Measurements from ENCODE around the gene ODF2. TPM values are rescaled to one million over a fixed set of nuclear protein-coding genes. Genes with fewer than 3 reads are reported as not detected.

ODF2 gene
- total and polyA plus RNA-seq, 2 donors (not counting 3 experiments of a cell fraction or from before 2014, with no cell fraction given) = 16.7 to 49.5 TPM

- peak overlapping the region; percentile 74 for H3K27ac ChIP-seq (ENCODE audit: insufficient read depth, low read depth, low read length)
- BruUV-seq (replicated peaks) = no TSS peak
- FAIRE-seq (no peak), DNase-seq (ENCODE audit: low read depth, low spot score) (no peak)
- peaks cover 3% of the 10 kb centered on the region for H4K20me1 ChIP-seq (replicated peaks; ENCODE audit: control insufficient read depth, extremely low read depth, insufficient read depth, low read length)
- no peaks in the 10 kb centered on the region for H3K9me1 ChIP-seq (replicated peaks; ENCODE audit: control insufficient read depth, extremely low read depth, insufficient read depth, low read length)
- TF ChIP-seq JUN (IDR thresholded peaks at IDR 0.05; ENCODE audit: borderline replicate concordance, insufficient read depth, insufficient read length, low read depth) (no peak), FOS (IDR thresholded peaks at IDR 0.05; ENCODE audit: borderline replicate concordance, insufficient read depth, low read length) (no peak), POLR2A (IDR thresholded peaks at IDR 0.05; ENCODE audit: low read depth, low read length) (no peak), EZH2 (IDR thresholded peaks at IDR 0.05; ENCODE audit: borderline replicate concordance, low read depth, low read length, severe bottlenecking) (no peak), GATA2 (IDR thresholded peaks at IDR 0.05; ENCODE audit: insufficient read depth, insufficient read length, low read depth, low read length) (no peak), POLR2AphosphoS5 (IDR thresholded peaks at IDR 0.05; ENCODE audit: insufficient read depth, low read depth, low read length) (no peak), MYC (IDR thresholded peaks at IDR 0.05; ENCODE audit: low read depth, low read length) (no peak)
- TF ChIP-seq, protein P1, sequence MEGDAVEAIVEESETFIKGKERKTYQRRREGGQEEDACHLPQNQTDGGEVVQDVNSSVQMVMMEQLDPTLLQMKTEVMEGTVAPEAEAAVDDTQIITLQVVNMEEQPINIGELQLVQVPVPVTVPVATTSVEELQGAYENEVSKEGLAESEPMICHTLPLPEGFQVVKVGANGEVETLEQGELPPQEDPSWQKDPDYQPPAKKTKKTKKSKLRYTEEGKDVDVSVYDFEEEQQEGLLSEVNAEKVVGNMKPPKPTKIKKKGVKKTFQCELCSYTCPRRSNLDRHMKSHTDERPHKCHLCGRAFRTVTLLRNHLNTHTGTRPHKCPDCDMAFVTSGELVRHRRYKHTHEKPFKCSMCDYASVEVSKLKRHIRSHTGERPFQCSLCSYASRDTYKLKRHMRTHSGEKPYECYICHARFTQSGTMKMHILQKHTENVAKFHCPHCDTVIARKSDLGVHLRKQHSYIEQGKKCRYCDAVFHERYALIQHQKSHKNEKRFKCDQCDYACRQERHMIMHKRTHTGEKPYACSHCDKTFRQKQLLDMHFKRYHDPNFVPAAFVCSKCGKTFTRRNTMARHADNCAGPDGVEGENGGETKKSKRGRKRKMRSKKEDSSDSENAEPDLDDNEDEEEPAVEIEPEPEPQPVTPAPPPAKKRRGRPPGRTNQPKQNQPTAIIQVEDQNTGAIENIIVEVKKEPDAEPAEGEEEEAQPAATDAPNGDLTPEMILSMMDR (IDR thresholded peaks at IDR 0.05; ENCODE audit: extremely low read depth in 1 of 2, insufficient read depth in 1 of 2, low read depth in 1 of 2, low read length in 2 of 2) = no peak
- TF ChIP-seq, protein P2, sequence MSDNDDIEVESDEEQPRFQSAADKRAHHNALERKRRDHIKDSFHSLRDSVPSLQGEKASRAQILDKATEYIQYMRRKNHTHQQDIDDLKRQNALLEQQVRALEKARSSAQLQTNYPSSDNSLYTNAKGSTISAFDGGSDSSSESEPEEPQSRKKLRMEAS (IDR thresholded peaks at IDR 0.05; ENCODE audit: insufficient read depth, insufficient read length) = no peak
- peaks cover 27% of the 10 kb centered on the region for H3K79me2 ChIP-seq (ENCODE audit: control insufficient read depth, insufficient read depth, low read length)
- peaks cover 31% of the 10 kb centered on the region for H3K4me1 ChIP-seq (ENCODE audit: control insufficient read depth, extremely low read depth, insufficient read depth, low read length)
- H3K27me3 ChIP-seq (ENCODE audit: control insufficient read depth in 2 of 2, insufficient read depth in 2 of 2, low read length in 2 of 2) = no peaks in the 10 kb centered on the region
- H2AFZ ChIP-seq (ENCODE audit: low read depth, low read length) = peak overlapping the region; percentile 70
- no peak overlapping the region for H3K4me2 ChIP-seq (ENCODE audit: insufficient read depth, low read length)
- H3K9ac ChIP-seq (replicated peaks; ENCODE audit: extremely low read depth, insufficient read depth, low read length) = no peak overlapping the region
- no peaks in the 10 kb centered on the region for H3K36me3 ChIP-seq (ENCODE audit: control insufficient read depth in 2 of 2, extremely low read depth in 1 of 2, insufficient read depth in 2 of 2, low read length in 2 of 2)
- intact Hi-C loops (cut with micrococcal nuclease) = loop anchor here (2.0 to 10.0 kb wide), 5 partner anchors 15 to 255 kb away; partner anchors contain the start of gene SET
- dilution Hi-C loops (cut with MboI; ENCODE audit: extremely low pct_ligation_motif_present, low sequenced_read_pairs) = no loop called here
- ChIA-PET POLR2A (interaction anchor here (0.6 to 3.0 kb wide), 3 partner anchors 8 to 103 kb away, joined by 3 to 8 read pairs (median 3); no protein-coding TSS in a partner anchor), CTCF (interaction anchor here (1.0 to 3.3 kb wide), 8 partner anchors 9 to 130 kb away, joined by 3 to 22 read pairs (median 10); partner anchors contain the start of genes CERCAM and GLE1)
- no peaks in the 10 kb centered on the region for H3K9me3 ChIP-seq (replicated peaks; ENCODE audit: control insufficient read depth, insufficient read depth, low read length)
- no peak overlapping the region for H3K4me3 ChIP-seq (replicated peaks in 1 of 3; ENCODE audit: insufficient read depth in 1 of 3, low read depth in 1 of 3, low read length in 3 of 3)
Measured at GRCh38 chr9:128550226-128550625, 94.4 kb downstream of the ODF2 start.

Small RNAs within 50 kb of the gene (small RNA-seq; reads per million reads assigned to genes)
- gene RNU7-171P (ENCODE audit: insufficient read depth, insufficient read length, low read depth, low replicate concordance) = not detected

Other genes with a start within 250 kb of the ODF2 start
- gene GOLGA2, start 180.0 kb upstream of the ODF2 start, total RNA-seq = 107 and 114 TPM in 2 replicates
- 42.3 and 52.3 TPM in 2 replicates for gene GOLGA2, start 180.0 kb upstream of the ODF2 start, polyA plus RNA-seq
- gene SWI5, start 179.7 kb upstream of the ODF2 start, total RNA-seq = 21.2 and 25.2 TPM in 2 replicates
- gene SWI5, start 179.7 kb upstream of the ODF2 start, polyA plus RNA-seq = 58.0 and 62.0 TPM in 2 replicates
- gene TRUB2, start 133.6 kb upstream of the ODF2 start, total RNA-seq = 35.4 and 39.3 TPM in 2 replicates
- 17.6 and 21.1 TPM in 2 replicates for gene TRUB2, start 133.6 kb upstream of the ODF2 start, polyA plus RNA-seq
- gene COQ4, start 133.2 kb upstream of the ODF2 start, total RNA-seq = 44.4 and 46.6 TPM in 2 replicates
- 78.1 and 83.2 TPM in 2 replicates for gene COQ4, start 133.2 kb upstream of the ODF2 start, polyA plus RNA-seq
- gene SLC27A4, start 115.5 kb upstream of the ODF2 start, total RNA-seq = 35.0 and 36.9 TPM in 2 replicates
- 29.9 and 31.8 TPM in 2 replicates for gene SLC27A4, start 115.5 kb upstream of the ODF2 start, polyA plus RNA-seq
- gene URM1, start 84.6 kb upstream of the ODF2 start, total RNA-seq = 100 and 101 TPM in 2 replicates
- gene URM1, start 84.6 kb upstream of the ODF2 start, polyA plus RNA-seq = 86.5 and 98.7 TPM in 2 replicates
- gene CERCAM, start 35.1 kb upstream of the ODF2 start, total RNA-seq = 46.8 and 47.9 TPM in 2 replicates
- gene CERCAM, start 35.1 kb upstream of the ODF2 start, polyA plus RNA-seq = 77.8 and 105 TPM in 2 replicates
- gene GLE1, start 48.7 kb downstream of the ODF2 start, total RNA-seq = 20.5 and 22.6 TPM in 2 replicates
- 12.2 and 13.0 TPM in 2 replicates for gene GLE1, start 48.7 kb downstream of the ODF2 start, polyA plus RNA-seq
- gene SPTAN1, start 96.6 kb downstream of the ODF2 start, total RNA-seq = 478 and 502 TPM in 2 replicates
- gene SPTAN1, start 96.6 kb downstream of the ODF2 start, polyA plus RNA-seq = 408 and 487 TPM in 2 replicates
- 68.5 and 73.6 TPM in 2 replicates for gene DYNC2I2, start 200.8 kb downstream of the ODF2 start, total RNA-seq
- 82.6 and 88.5 TPM in 2 replicates for gene DYNC2I2, start 200.8 kb downstream of the ODF2 start, polyA plus RNA-seq
- gene SET, start 233.2 kb downstream of the ODF2 start, total RNA-seq = 448 and 483 TPM in 2 replicates
- 61.1 and 96.9 TPM in 2 replicates for gene SET, start 233.2 kb downstream of the ODF2 start, polyA plus RNA-seq
- 39.3 and 40.4 TPM in 2 replicates for gene PKN3, start 246.5 kb downstream of the ODF2 start, total RNA-seq
- 27.0 and 29.5 TPM in 2 replicates for gene PKN3, start 246.5 kb downstream of the ODF2 start, polyA plus RNA-seq